ENCODE measurements around the gene VEGFA. TPM values are rescaled to one million over a fixed set of nuclear protein-coding genes. Genes with fewer than 3 reads are reported as not detected.

VEGFA gene
- total and polyA plus RNA-seq, 2 of the 8 experiments (the other 6 are each of a cell fraction or from before 2014, with no cell fraction given) = 42.2 to 58.5 TPM

DNA sequence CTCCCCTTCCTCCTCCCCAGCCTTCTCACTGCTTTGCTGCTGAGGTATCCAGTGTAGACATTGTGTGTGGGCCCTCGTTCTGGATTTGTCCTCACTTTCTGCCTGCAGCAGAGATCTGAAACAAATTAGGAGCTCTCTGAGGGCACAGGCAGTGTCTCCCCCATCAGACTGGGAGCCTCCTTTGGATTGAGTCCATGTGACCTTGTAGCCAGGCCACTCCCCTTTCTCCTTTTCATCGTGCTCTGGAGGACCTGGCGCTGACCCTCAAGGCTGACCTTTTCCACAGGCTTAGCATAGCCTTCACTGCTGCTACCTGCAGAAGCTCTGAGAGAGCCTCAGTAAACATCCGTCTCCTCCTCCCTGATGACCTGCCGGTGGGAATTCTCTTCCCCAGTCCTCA is 26.2 kb downstream of the VEGFA start:
- ChIA-PET CTCF (ENCODE audit: partially characterized antibody) (interaction anchor here (0.7 to 9.9 kb wide), 15 partner anchors 9 to 272 kb away, joined by 3 to 73 read pairs (median 5); partner anchors contain the start of gene VEGFA), POLR2A (ENCODE audit: partially characterized antibody) (interaction anchor here (0.7 to 1.5 kb wide), 4 partner anchors 14 to 69 kb away, joined by 3 to 4 read pairs (median 3); partner anchors contain the start of gene VEGFA)
- Histone ChIP-seq H2AK5ac (ENCODE audit: low read depth, low read length) (no peak overlapping the region), H3K18ac (ENCODE audit: extremely low read depth, low read length) (no peak overlapping the region), H3K23me2 (ENCODE audit: low read depth, low read length) (peaks cover 2% of the 10 kb centered on the region; the same call in 1 of the 2 replicates), H2AFZ (ENCODE audit: low read length) (no peak overlapping the region), H4K8ac (ENCODE audit: extremely low read depth, insufficient read depth, low read length) (no peak overlapping the region), H4K20me1 (replicated peaks in 1 of 2; ENCODE audit: control insufficient read depth in 1 of 2, insufficient read depth in 2 of 2, low read length in 2 of 2) (no peaks in the 10 kb centered on the region), H2BK5ac (ENCODE audit: low read depth, low read length) (no peak overlapping the region), H3K79me2 (ENCODE audit: control insufficient read depth in 1 of 2, insufficient read depth in 2 of 2, low read length in 2 of 2) (no peaks in the 10 kb centered on the region), H3K9ac (replicated peaks in 1 of 4; ENCODE audit: extremely low read depth in 1 of 4, low read depth in 3 of 4, low read length in 3 of 4) (no peak overlapping the region), H3K9me3 (ENCODE audit: insufficient read depth in 2 of 2, low read depth in 1 of 2, low read length in 1 of 2) (no peaks in the 10 kb centered on the region), H2BK12ac (ENCODE audit: low read depth, low read length) (no peak overlapping the region), H3K27ac (ENCODE audit: low read depth, low read length) (no peak overlapping the region), H3K4me1 (replicated peaks in 1 of 4; ENCODE audit: control insufficient read depth in 3 of 4, insufficient read depth in 4 of 4, low read length in 3 of 4) (no peaks in the 10 kb centered on the region), H2BK15ac (ENCODE audit: low read length) (no peak overlapping the region), H3K14ac (ENCODE audit: insufficient read length) (no peak overlapping the region), H3K4me2 (ENCODE audit: insufficient read depth in 1 of 2, low read depth in 2 of 2, low read length in 2 of 2) (no peak overlapping the region), H4K91ac (replicated peaks; ENCODE audit: insufficient read length, low read length) (no peak overlapping the region), H3K27me3 (replicated peaks in 1 of 4; ENCODE audit: control insufficient read depth in 3 of 4, extremely low read depth in 1 of 4, insufficient read depth in 3 of 4, low read length in 3 of 4) (no peaks in the 10 kb centered on the region), H3K79me1 (ENCODE audit: low read depth, low read length) (no peaks in the 10 kb centered on the region), H3K4ac (replicated peaks; ENCODE audit: insufficient read length, low read depth, low read length) (no peak overlapping the region), H4K5ac (ENCODE audit: insufficient read length, low read depth, low read length) (no peak overlapping the region), H3K4me3 (ENCODE audit: extremely low read depth in 1 of 4, insufficient read depth in 2 of 4, low read depth in 3 of 4, low read length in 4 of 4) (no peak overlapping the region), H2BK20ac (ENCODE audit: low read length) (no peak overlapping the region), H3K36me3 (ENCODE audit: control insufficient read depth in 2 of 4, insufficient read depth in 4 of 4, low read length in 3 of 4) (no peaks in the 10 kb centered on the region), H3K56ac (replicated peaks; ENCODE audit: insufficient read length, low read depth, low read length) (no peak overlapping the region), H2BK120ac (replicated peaks; ENCODE audit: low read depth, low read length) (no peak overlapping the region), H3K23ac (ENCODE audit: insufficient read length) (no peak overlapping the region)
- no peak for FAIRE-seq
- WGBS, 2 experiments (ENCODE audit: extremely low coverage in 1 of 2, insufficient coverage in 1 of 2, insufficient read length in 1 of 2, insufficient replicate concordance in 2 of 2, low coverage in 1 of 2, low lambda C conversion rate in 2 of 2, missing lambda C conversion rate in 1 of 2) = 90% methylated on average over 4 of the region's 5 CpGs; no CpG with 5 or more reads in 1 of the 2 experiments
- no peak for DNase-seq (ENCODE audit: low read depth in 1 of 2, low spot score in 2 of 2)
- TF ChIP-seq SIN3A (conservative IDR thresholded peaks at IDR 0.05 in 1 of 2, IDR thresholded peaks at IDR 0.05 in 1 of 2; ENCODE audit: low read depth in 1 of 2, low read length in 2 of 2) (no peak), SP2 (IDR thresholded peaks at IDR 0.05; ENCODE audit: low read length) (no peak), TBP (IDR thresholded peaks at IDR 0.05; ENCODE audit: low read depth, low read length) (no peak)
